ENCODE measurements around the gene PLPP4.
"Not testable (repeated sequence)": the region's sequence is repeated elsewhere in the genome, so short reads cannot be mapped to it uniquely, and the experiment has no call there.

Gene PLPP4

GRCh38 chr10:120492346-120492745 is 35.3 kb downstream of the PLPP4 start:
- DNase-seq = no peak

- no peak for DNase-seq
Measured at GRCh38 chr10:120493411-120494312, 36.6 kb downstream of the PLPP4 start.

GRCh38 chr10:120494313-120494710 is 37.3 kb downstream of the PLPP4 start:
- DNase-seq = no peak

GRCh38 chr10:120495226-120496009 is 38.4 kb downstream of the PLPP4 start:
- DNase-seq = no peak

- no peak for DNase-seq
Measured at GRCh38 chr10:120499883-120500282, 42.9 kb downstream of the PLPP4 start.

- DNase-seq = no peak
Measured at GRCh38 chr10:120503689-120504088, 46.7 kb downstream of the PLPP4 start.

- not testable (repeated sequence) for DNase-seq
Measured at GRCh38 chr10:120504227-120504626, 47.2 kb downstream of the PLPP4 start.

GRCh38 chr10:120505056-120505455 is 48.0 kb downstream of the PLPP4 start:
- no peak for DNase-seq

- no peak for DNase-seq
Measured at GRCh38 chr10:120505866-120506265, 48.8 kb downstream of the PLPP4 start.

- no peak for DNase-seq
Measured at GRCh38 chr10:120506674-120507073, 49.6 kb downstream of the PLPP4 start.

GRCh38 chr10:120507175-120507574 is 50.1 kb downstream of the PLPP4 start:
- no peak for DNase-seq

- DNase-seq = no peak
Measured at GRCh38 chr10:120507651-120508050, 50.6 kb downstream of the PLPP4 start.

GRCh38 chr10:120508393-120508792 is 51.4 kb downstream of the PLPP4 start:
- DNase-seq = no peak

GRCh38 chr10:120508966-120509365 is 51.9 kb downstream of the PLPP4 start:
- no peak for DNase-seq

GRCh38 chr10:120511165-120511564 is 54.1 kb downstream of the PLPP4 start:
- no peak for DNase-seq

GRCh38 chr10:120513307-120513796 is 56.3 kb downstream of the PLPP4 start:
- no peak for DNase-seq

GRCh38 chr10:120514035-120514620 is 57.1 kb downstream of the PLPP4 start:
- DNase-seq = no peak

GRCh38 chr10:120514959-120515358 is 57.9 kb downstream of the PLPP4 start:
- no peak for DNase-seq

GRCh38 chr10:120515741-120516140 is 58.7 kb downstream of the PLPP4 start:
- no peak for DNase-seq

GRCh38 chr10:120516426-120516825 is 59.4 kb downstream of the PLPP4 start:
- no peak for DNase-seq

GRCh38 chr10:120517196-120517595 is 60.2 kb downstream of the PLPP4 start:
- DNase-seq = no peak

- no peak for DNase-seq
Measured at GRCh38 chr10:120517881-120518484, 61.0 kb downstream of the PLPP4 start.

- DNase-seq = no peak
Measured at GRCh38 chr10:120521880-120522279, 64.9 kb downstream of the PLPP4 start.
